DOHH2 (cell line): ENCODE results near the gene SLC4A1.

Experiments
- H3F3A ChIP-seq: fragments of 200-600 bp; sonication (generic), shearing (Covaris generic); 2 replicates; pipeline ENCODE4 v1.6.0; 2016; ENCODE audit warnings: antibody characterized with exemption, mild to moderate bottlenecking; ENCODE audit not compliant: control insufficient read depth, insufficient read depth
- H3K27ac ChIP-seq: fragments of 200-600 bp; sonication (generic); 2 replicates; pipeline ENCODE4 v1.5.1; 2014; ENCODE audit warnings: low read depth, mild to moderate bottlenecking, low read length, moderate library complexity
- H3K27me3 ChIP-seq: fragments of 200-600 bp; sonication (generic); 2 replicates; pipeline ENCODE4 v1.6.1; 2014; ENCODE audit warnings: mild to moderate bottlenecking, low read length, mixed read lengths; ENCODE audit not compliant: control insufficient read depth
- H3K36me3 ChIP-seq: fragments of 200-600 bp; sonication (generic); 2 replicates; pipeline ENCODE4 v1.6.1; 2014; ENCODE audit warnings: mild to moderate bottlenecking, low read length, moderate library complexity, mixed read lengths; ENCODE audit not compliant: control insufficient read depth
- H3K4me1 ChIP-seq: fragments of 200-600 bp; sonication (generic); 2 replicates; pipeline ENCODE4 v1.6.1; 2014; ENCODE audit warnings: mild to moderate bottlenecking, low read length, mixed read lengths; ENCODE audit not compliant: control insufficient read depth
- H3K4me2 ChIP-seq: fragments of 200-600 bp; sonication (generic); 2 replicates; pipeline ENCODE4 v1.6.0; 2014; ENCODE audit warnings: mild to moderate bottlenecking, low read length, moderate library complexity
- H3K4me3 ChIP-seq: fragments of 200-600 bp; sonication (generic); 2 replicates; pipeline ENCODE4 v1.5.1; 2014; ENCODE audit warnings: mild to moderate bottlenecking, low read length, mixed read lengths
- H3K79me2 ChIP-seq: fragments of 200-600 bp; sonication (generic); 2 replicates; pipeline ENCODE4 v1.6.1; 2014; ENCODE audit warnings: mild to moderate bottlenecking, low read length, mixed read lengths; ENCODE audit not compliant: control insufficient read depth
- H3K9me2 ChIP-seq: fragments of 200-600 bp; sonication (generic); replicated peaks from 2 replicates; pipeline ENCODE4 v1.6.1; 2014; ENCODE audit warnings: mild to moderate bottlenecking, low read length, mixed read lengths; ENCODE audit not compliant: control insufficient read depth
- H3K9me3 ChIP-seq: fragments of 200-600 bp; sonication (generic); 2 replicates; pipeline ENCODE4 v1.6.1; 2014; ENCODE audit warnings: antibody characterized with exemption, low read length, mixed read lengths; ENCODE audit not compliant: control insufficient read depth, insufficient read depth
- H4K20me1 ChIP-seq: fragments of 200-600 bp; sonication (generic); 2 replicates; pipeline ENCODE4 v1.6.0; 2014; ENCODE audit warnings: low read depth, mild to moderate bottlenecking, antibody characterized with exemption, low read length, moderate library complexity; ENCODE audit not compliant: control insufficient read depth, insufficient read depth
- EZH2phosphoT487 ChIP-seq: fragments of 200-600 bp; sonication (generic); IDR thresholded peaks from 2 replicates; pipeline ENCODE4 v1.6.1; 2017; ENCODE audit warnings: borderline replicate concordance, mild to moderate bottlenecking, antibody characterized with exemption, low read length, moderate library complexity, mixed read lengths
- TF ChIP-seq, protein P1 (sequence below): fragments of 200-600 bp; sonication (generic); IDR thresholded peaks from one replicate; pipeline ENCODE4 v1.5.1; 2014; ENCODE audit warnings: antibody characterized with exemption, mild to moderate bottlenecking, low read depth, low read length; ENCODE audit not compliant: poor library complexity, severe bottlenecking

SLC4A1 gene

DNA sequence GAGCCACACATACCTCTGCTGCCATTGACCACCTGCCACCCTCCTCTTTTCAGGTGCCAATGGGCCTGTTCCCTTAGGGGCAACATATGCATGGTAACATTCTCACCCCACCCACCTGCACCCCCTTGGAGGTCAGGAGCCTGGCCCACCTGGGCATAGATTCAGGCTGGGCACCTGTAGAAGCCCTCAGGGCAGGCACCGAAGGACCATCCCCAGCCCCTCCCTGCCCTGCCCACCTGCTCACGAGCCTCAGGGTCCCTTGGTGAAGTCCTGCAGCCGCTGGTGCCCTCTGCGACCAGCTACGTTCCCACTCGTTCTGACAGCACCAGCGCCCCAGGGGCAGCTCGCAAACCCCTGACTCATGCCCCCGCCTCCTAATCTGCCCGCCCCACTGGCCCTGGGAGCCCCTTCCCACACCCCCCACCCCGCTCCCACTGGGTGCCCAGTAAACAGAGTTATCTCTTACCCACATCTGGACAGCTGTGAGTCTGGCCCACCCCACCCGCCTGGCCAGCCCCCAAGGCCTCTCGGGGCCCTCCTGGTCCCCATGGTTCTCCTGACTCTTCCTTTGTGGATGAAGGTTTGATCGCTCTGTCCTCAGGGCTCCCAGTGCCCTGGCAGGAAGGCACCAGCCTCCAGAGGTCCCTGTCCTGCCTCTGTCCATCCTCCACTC, at the start of gene SLC4A1:
SLC4A1 (minus strand) TSS at position 318 of the 673 bp plus-strand sequence. CDS start 5,269 bp downstream, outside the sequence.
- Histone ChIP-seq H3K4me3 (no peak within 1 kb of the TSS), H4K20me1 (no peaks in the 10 kb centered on the region), H3K27me3 (0 out of 2 replicates have a peak, but pooled peaks cover 4% of the 10 kb centered on the region), H3K9me3 (no peaks in the 10 kb centered on the region), H3K79me2 (no peaks in the 10 kb centered on the region), H3K9me2 (no peaks in the 10 kb centered on the region), H3K4me1 (peaks cover 4% of the 10 kb centered on the region; the same call in 1 of the 2 replicates), H3K36me3 (no peaks in the 10 kb centered on the region), H3F3A (no peaks in the 10 kb centered on the region), H3K4me2 (no peak within 1 kb of the TSS), H3K27ac (no peak within 1 kb of the TSS)
- TF ChIP-seq EZH2phosphoT487, result no peak
- TF ChIP-seq, protein P1, sequence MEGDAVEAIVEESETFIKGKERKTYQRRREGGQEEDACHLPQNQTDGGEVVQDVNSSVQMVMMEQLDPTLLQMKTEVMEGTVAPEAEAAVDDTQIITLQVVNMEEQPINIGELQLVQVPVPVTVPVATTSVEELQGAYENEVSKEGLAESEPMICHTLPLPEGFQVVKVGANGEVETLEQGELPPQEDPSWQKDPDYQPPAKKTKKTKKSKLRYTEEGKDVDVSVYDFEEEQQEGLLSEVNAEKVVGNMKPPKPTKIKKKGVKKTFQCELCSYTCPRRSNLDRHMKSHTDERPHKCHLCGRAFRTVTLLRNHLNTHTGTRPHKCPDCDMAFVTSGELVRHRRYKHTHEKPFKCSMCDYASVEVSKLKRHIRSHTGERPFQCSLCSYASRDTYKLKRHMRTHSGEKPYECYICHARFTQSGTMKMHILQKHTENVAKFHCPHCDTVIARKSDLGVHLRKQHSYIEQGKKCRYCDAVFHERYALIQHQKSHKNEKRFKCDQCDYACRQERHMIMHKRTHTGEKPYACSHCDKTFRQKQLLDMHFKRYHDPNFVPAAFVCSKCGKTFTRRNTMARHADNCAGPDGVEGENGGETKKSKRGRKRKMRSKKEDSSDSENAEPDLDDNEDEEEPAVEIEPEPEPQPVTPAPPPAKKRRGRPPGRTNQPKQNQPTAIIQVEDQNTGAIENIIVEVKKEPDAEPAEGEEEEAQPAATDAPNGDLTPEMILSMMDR, result no peak

DNA sequence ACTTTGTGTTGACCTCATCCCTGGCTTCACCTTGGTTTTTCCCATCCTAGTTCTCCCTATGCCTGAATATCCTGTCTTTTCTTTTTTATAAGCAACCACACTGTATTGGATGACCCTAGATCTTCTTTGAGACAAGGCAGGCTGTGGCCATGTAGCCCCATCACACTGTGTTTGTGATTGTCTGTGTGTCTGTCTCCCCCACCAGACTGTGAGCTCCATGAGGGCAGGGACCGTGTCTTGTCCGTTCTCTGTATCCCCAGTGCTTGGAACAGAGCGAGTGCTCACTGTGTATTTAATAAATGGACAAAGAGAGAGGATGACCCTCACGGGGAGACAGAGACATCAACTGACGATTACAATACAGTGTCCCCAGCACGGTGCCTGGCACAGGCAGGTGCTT, 49.6 kb upstream of the SLC4A1 start:
- Histone ChIP-seq H4K20me1 (peaks cover 3% of the 10 kb centered on the region; the same call in 1 of the 2 replicates), H3K4me1 (peaks cover 15% of the 10 kb centered on the region), H3K4me3 (no peak overlapping the region), H3K9me3 (no peaks in the 10 kb centered on the region), H3K4me2 (no peak overlapping the region), H3K9me2 (no peaks in the 10 kb centered on the region), H3K27ac (no peak overlapping the region), H3K79me2 (peaks cover 4% of the 10 kb centered on the region), H3K36me3 (peaks cover 36% of the 10 kb centered on the region), H3F3A (peaks cover 3% of the 10 kb centered on the region; the same call in 1 of the 2 replicates), H3K27me3 (peaks cover 24% of the 10 kb centered on the region)
- TF ChIP-seq EZH2phosphoT487, result no peak
- TF ChIP-seq, protein P1, result no peak

DNA sequence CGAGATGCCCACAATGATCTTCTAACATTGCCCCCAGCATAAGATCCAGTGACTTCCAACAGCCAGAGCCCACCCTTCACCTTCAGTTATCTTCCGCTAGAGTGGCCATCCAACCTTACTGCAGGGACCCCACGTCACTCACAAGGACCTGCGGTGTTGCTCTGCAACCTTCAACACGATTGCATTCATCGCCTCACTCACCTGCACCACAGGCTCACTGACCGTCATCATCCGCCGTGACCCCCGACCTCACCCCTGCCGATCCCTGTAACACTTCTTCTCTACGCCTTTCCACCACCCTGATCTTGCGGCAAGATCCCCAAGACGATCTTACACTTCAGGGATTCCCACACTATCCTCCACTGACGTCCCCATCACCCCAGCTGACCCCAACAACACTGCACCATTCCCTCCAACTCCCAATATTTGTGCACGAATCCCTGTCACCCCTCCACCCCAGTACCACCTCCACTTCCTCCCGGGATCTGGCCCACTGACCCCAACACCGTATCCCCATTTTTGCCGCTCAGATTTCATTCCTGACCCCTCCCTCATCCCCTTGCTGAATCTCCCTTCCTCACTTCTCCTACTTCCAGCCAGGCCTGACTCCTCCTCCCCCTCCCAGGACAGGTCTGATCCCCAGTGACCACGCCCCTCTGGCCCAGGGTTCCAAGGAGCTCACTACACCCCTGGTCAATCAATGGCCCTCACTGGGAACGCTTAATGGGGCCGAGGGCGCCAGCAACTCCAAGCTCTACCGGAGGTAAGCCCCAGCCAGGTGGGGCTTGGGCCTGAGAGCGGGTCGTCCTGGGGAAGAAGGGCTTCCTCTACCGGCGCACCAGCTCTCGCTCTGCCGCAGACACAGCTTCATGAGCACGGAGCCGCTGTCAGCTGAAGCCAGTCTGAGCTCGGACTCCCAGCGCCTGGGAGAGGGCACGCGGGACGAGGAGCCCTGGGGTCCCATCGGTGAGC, 48.1 kb upstream of the SLC4A1 start:
- H3K4me3 ChIP-seq, result peak overlapping the region; percentile 56
- H3K36me3 ChIP-seq, result peaks cover 21% of the 10 kb centered on the region

More for the DNA sequence above, 48.1 kb upstream of the SLC4A1 start:
- H3K4me1 ChIP-seq, result peaks cover 15% of the 10 kb centered on the region
- H3K27me3 ChIP-seq, result peaks cover 24% of the 10 kb centered on the region
- H3K79me2 ChIP-seq, result no peaks in the 10 kb centered on the region
- H3K9me2 ChIP-seq, result no peaks in the 10 kb centered on the region
- H4K20me1 ChIP-seq, result peaks cover 3% of the 10 kb centered on the region
- TF ChIP-seq, protein P1, result no peak
- TF ChIP-seq EZH2phosphoT487, result no peak
- peak overlapping the region; percentile 69 for H3K4me2 ChIP-seq
- H3K27ac ChIP-seq, result no peak overlapping the region
- H3K9me3 ChIP-seq, result no peaks in the 10 kb centered on the region
- peaks cover 3% of the 10 kb centered on the region; the same call in 1 of the 2 replicates for H3F3A ChIP-seq
